Uterus (tissue), 2 donors: Measurements from ENCODE around the gene PLXND1.

Experiments used
- CTCF ChIP-seq, 4 experiments: fragments of 200-600 bp in 2 of 4; fragments of 450-650 bp in 2 of 4; sonication (generic) in 2 of 4; IDR thresholded peaks; one replicate each; pipeline ENCODE4 v1.5.1; 2016 to 2019; ENCODE audit warnings: antibody characterized with exemption in 4 of 4, mild to moderate bottlenecking in 2 of 4, moderate library complexity in 1 of 4
- POLR2A ChIP-seq, 2 donors: fragments of 450-650 bp; IDR thresholded peaks; one replicate each; pipeline ENCODE4 v1.6.1; 2016; ENCODE audit warnings: antibody characterized with exemption in 2 of 2, mild to moderate bottlenecking in 1 of 2, moderate library complexity in 1 of 2

- TF ChIP-seq POLR2A (IDR thresholded peaks at IDR 0.05) = no peak
- TF ChIP-seq CTCF (IDR thresholded peaks at IDR 0.05) = no peak
Observed at GRCh38 chr3:129531699-129532098, 74.8 kb downstream of the PLXND1 start.
